RWPE2 (cell line): ENCODE measurements around the gene TENM4.

Experiments
- ATAC-seq: fragments of 200-7000 bp; cut with Tn5 transposase; 3 replicates; pipeline ENCODE4 v1.9.1; 2021; ENCODE audit warnings: low read depth
- DNase-seq: peaks from one replicate; pipeline ENCODE4 v3.0.0-alpha.2; 2020; ENCODE audit warnings: low spot score
- H3K27ac ChIP-seq: fragments of 450-650 bp; 2 replicates; pipeline ENCODE4 v1.5.1; 2017; ENCODE audit warnings: mild to moderate bottlenecking; ENCODE audit not compliant: poor library complexity, severe bottlenecking
- H3K27me3 ChIP-seq: fragments of 250-450 bp; sonication (Bioruptor Pico); 2 replicates; pipeline ENCODE4 v1.5.1; 2021; ENCODE audit warnings: mild to moderate bottlenecking, moderate library complexity; ENCODE audit not compliant: insufficient read depth, poor library complexity, severe bottlenecking
- H3K36me3 ChIP-seq: fragments of 250-450 bp; sonication (Bioruptor Pico); 2 replicates; pipeline ENCODE4 v1.5.1; 2020; ENCODE audit warnings: low read depth, mild to moderate bottlenecking, moderate library complexity
- H3K4me1 ChIP-seq: fragments of 250-450 bp; sonication (Bioruptor Pico); 2 replicates; pipeline ENCODE4 v1.5.1; 2021; ENCODE audit warnings: mild to moderate bottlenecking, moderate library complexity; ENCODE audit not compliant: insufficient read depth, poor library complexity, severe bottlenecking
- H3K4me3 ChIP-seq: fragments of 250-450 bp; sonication (Bioruptor Pico); 2 replicates; pipeline ENCODE4 v1.5.1; 2021; ENCODE audit warnings: mild to moderate bottlenecking, moderate library complexity; ENCODE audit not compliant: severe bottlenecking
- H3K9me3 ChIP-seq: fragments of 250-450 bp; sonication (Bioruptor Pico); 2 replicates; pipeline ENCODE4 v1.5.1; 2021; ENCODE audit warnings: mild to moderate bottlenecking, moderate library complexity; ENCODE audit not compliant: severe bottlenecking
- CTCF ChIP-seq: fragments of 450-650 bp; IDR thresholded peaks from one replicate; pipeline ENCODE4 v1.5.1; 2017; ENCODE audit warnings: mild to moderate bottlenecking, moderate library complexity; ENCODE audit not compliant: poor library complexity, severe bottlenecking

Gene TENM4

DNA sequence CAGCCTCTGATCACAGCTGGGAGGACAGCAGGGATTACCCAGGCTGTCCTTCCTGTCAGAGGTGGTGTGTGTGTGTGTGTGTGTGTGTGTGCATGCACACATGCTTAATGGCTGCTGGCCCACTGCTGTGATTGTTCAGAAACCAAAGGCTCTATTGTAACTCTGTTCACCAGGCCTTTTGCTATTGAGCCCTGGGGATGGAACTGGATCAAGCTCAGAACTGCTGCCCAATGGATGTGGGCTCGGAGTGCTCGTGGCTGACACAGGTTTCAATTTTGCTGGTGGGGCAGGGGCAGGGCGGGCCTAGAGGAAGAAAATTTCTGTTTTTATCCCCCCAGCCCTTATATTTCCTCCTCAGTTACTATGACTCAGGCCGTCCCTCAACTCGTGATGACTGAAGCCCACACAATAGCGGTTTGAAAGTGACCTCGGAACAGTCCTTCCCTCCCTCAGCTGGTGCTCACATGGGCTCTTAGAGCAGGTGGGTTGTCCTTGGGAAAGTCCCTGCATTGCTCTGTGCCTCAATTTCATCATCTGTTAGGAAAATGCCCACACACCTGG lies 359.3 kb downstream of the TENM4 start:
- Histone ChIP-seq H3K4me1 (no peaks in the 10 kb centered on the region), H3K27ac (no peak overlapping the region), H3K36me3 (no peaks in the 10 kb centered on the region), H3K27me3 (no peaks in the 10 kb centered on the region), H3K9me3 (no peaks in the 10 kb centered on the region), H3K4me3 (no peak overlapping the region)
- no peak for DNase-seq
- no peak for TF ChIP-seq CTCF
- no peak for ATAC-seq

- no peaks in the 10 kb centered on the region for H3K27me3 ChIP-seq
- H3K4me3 ChIP-seq = no peak overlapping the region
- no peak for DNase-seq
- no peaks in the 10 kb centered on the region for H3K36me3 ChIP-seq
- no peaks in the 10 kb centered on the region for H3K9me3 ChIP-seq
- no peak for ATAC-seq
- TF ChIP-seq CTCF = no peak
- H3K4me1 ChIP-seq = no peaks in the 10 kb centered on the region
- no peak overlapping the region for H3K27ac ChIP-seq
Observed at GRCh38 chr11:79080551-79080950, 360.3 kb downstream of the TENM4 start.

DNA sequence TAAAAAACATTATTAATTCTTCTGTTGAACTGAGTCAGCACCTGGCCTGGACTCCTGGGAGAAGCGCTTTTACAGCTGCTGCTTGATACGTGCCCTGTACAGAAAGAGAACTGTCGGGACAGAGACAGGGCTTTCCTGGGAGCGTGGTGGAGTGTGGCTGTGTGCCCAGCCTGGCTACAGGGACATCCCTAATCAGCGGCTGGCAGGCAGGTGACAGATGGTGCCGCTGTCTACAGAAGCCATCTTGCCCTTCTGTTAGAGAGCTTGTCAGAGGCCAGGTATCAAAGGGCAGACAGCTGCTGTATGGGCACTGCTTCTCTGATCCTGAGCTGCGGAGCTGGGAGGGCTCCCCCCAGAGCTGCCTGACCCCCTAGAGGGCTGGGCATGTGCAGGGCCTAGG lies 361.8 kb downstream of the TENM4 start:
- ATAC-seq (no peak), DNase-seq (no peak)
- Histone ChIP-seq H3K27ac (no peak overlapping the region), H3K9me3 (no peaks in the 10 kb centered on the region), H3K36me3 (no peaks in the 10 kb centered on the region), H3K4me1 (no peaks in the 10 kb centered on the region), H3K4me3 (no peak overlapping the region), H3K27me3 (no peaks in the 10 kb centered on the region)
- no peak for TF ChIP-seq CTCF

GRCh38 chr11:79078456-79078855 lies 362.4 kb downstream of the TENM4 start:
- H3K36me3 ChIP-seq = no peaks in the 10 kb centered on the region
- no peak overlapping the region for H3K4me3 ChIP-seq
- H3K27me3 ChIP-seq = no peaks in the 10 kb centered on the region
- no peaks in the 10 kb centered on the region for H3K4me1 ChIP-seq
- no peak for ATAC-seq
- no peak for TF ChIP-seq CTCF
- DNase-seq = no peak
- H3K27ac ChIP-seq = no peak overlapping the region
- H3K9me3 ChIP-seq = no peaks in the 10 kb centered on the region

- no peak for DNase-seq
- no peak overlapping the region for H3K27ac ChIP-seq
- H3K36me3 ChIP-seq = no peaks in the 10 kb centered on the region
- no peaks in the 10 kb centered on the region for H3K27me3 ChIP-seq
- H3K9me3 ChIP-seq = no peaks in the 10 kb centered on the region
- no peaks in the 10 kb centered on the region for H3K4me1 ChIP-seq
- no peak for ATAC-seq
- H3K4me3 ChIP-seq = no peak overlapping the region
- TF ChIP-seq CTCF = no peak
Observed at GRCh38 chr11:79077702-79078330, 363.0 kb downstream of the TENM4 start.
